ENCODE measurements around the gene MAP3K20.
"Not testable (repeated sequence)": the region's sequence is repeated elsewhere in the genome, so short reads cannot be mapped to it uniquely, and the experiment has no call there.

MAP3K20 gene

DNA sequence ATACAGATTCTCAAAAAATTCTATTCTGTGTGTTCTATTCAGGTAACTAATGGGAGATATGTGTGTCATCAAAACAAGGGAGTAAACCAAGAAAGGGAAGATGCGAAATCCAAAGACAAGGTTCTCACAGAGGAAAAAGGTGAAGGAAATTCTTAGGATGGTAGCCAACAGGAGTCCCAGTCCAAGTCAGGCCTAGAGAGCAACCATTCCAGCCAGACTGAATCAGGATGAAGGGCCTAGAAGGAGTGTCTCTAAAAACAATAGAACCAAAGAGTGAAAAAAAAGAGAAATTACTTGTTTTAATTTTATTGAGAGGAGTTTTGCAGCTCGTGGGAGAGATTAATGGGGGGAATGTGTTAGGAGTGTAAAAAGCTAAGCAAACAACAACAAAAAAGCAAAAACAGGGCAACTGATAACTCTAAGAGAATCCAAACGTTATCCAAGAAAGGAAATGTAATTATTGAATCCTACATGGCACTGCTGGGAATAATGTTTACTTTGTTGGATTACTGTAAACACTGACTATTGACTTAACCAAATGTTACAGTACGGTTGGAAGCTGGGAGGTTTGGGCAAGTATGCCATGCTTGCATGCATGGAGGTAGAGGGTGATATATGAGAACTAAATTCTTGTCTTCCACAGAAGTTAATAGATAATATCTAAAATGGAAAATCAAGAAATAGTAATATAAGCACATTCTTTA lies 12.3 kb downstream of the MAP3K20 start:
- DNase-seq, result no peak

DNA sequence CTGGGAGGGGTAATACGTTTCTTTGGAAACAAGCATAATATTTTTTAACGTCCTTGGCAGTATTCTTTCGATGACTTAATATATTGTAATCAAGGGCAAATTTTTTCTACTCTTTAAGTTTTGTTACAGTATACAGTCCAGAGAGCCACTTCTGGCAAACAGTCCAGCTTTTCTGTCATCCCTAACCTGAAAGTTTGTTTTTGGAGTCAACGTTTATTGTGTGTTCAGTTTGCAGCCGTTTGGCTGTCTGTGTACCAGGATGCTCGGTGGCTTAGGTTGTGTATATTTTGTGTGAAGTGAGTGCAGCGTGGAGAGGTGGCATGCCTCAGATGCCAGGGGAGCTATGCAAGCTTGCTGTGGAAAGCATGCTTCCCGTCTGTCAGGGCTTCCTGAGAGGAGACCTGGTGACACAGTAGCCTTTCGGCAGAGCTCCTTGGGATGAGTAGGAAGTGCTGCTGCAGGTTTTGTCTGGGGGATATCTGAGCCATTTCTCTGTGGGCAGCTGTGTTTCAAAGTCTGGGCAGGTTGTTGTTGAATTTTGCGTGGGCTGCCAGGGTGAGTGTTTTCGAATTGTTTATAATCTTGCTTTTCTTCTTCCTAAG lies 14.7 kb downstream of the MAP3K20 start:
- DNase-seq, result no peak

DNA sequence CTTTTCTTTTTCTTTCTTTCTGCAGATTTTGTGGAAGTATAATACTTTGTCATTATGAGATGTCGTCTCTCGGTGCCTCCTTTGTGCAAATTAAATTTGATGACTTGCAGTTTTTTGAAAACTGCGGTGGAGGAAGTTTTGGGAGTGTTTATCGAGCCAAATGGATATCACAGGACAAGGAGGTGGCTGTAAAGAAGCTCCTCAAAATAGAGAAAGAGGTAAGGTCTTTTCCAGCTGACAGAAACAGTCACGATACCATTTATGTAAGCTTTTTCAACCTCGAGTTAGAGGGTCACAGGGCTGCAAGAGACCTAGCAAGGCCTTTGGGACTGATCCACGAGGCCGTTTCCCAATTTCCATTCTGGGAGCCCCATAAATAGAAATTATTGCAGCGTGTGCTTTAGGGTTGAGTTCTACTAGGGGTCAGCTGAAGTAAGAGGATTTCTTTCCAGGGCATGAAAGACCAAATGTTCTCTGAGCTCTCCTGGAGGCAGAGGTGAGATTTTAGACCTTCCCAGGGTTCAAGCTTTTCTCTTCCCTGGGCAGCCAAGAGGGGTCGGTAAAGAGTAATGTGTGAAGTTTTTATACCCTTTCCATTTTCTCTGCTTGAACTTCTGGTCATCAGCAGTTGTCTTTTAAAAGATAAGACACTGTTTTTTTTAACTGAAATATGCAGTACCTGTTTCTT lies 15.5 kb downstream of the MAP3K20 start:
- DNase-seq, result no peak

DNA sequence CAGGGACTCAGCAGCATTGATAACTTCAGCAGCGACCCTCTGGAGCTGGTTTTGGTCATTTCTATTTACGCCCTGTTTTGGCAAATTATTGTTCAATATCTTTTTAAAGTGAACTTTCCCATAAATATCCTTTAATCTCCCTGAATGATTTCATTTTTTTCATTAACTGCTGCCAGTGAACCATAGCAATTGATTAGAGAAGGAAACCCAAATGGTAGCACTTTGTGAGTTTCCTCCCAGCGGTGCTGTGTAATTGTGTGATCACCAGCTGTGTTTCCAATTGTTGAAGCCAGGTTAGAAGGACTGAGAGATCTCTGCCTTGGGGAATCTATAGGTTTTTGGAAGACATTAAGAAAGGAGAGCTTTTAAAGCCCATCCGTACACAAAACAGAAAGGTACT lies 16.3 kb downstream of the MAP3K20 start:
- no peak for DNase-seq

DNA sequence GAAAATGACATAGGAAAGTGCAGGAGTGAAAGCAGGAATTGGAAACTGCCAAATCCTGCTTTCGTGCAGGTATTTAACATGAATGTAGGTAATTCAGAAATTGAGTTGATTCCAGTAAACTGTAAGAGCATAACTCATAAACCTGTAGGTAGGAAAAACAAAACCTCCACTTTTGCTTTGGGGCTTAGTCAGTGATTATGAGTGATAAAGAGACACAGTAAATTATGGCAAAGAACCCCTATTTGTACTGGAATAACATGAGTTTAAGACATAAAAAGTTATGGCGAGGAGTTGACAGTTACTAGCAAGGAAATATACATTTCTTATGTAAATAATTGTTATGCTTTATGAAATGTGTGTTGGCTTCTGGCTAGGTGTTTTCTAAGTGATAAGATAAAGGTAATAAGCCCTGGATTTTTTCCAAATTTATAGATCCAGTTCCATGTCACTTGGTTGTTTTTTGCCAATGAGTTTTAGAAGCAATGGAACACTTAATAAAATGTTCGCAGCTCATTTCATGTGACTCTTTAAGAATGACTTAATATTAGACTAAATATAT lies 17.3 kb downstream of the MAP3K20 start:
- DNase-seq, result no peak

DNA sequence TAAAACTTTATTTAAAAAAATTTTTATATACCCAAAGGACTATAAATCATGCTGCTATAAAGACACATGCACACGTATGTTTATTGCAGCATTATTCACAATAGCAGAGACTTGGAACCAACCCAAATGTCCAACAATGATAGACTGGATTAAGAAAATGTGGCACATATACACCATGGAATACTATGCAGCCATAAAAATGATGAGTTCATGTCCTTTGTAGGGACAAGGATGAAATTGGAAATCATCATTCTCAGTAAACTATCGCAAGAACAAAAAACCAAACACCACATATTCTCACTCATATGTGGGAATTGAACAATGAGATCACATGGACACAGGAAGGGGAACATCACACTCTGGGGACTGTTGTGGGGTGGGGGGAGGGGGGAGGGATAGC lies 18.0 kb downstream of the MAP3K20 start:
- not testable (repeated sequence) for DNase-seq

DNA sequence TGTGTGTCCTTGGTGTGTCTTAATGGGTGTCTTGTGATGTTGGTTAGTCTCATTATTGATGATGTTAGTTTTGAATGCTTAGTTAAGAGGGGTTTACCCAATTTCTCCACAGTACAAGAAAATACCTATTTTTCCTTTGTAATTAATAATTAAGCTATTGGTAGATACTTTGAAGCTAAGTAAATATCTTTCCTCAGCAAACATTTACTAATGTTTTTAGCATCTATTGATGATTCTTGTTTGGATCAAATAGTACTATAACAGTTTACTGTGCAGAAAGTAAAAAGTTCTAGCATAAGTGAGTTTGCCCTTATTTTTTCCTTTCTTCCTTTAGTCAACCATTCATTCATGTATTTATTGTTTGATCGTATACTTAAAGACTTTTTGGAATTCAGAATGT lies 19.1 kb downstream of the MAP3K20 start:
- DNase-seq, result no peak

DNA sequence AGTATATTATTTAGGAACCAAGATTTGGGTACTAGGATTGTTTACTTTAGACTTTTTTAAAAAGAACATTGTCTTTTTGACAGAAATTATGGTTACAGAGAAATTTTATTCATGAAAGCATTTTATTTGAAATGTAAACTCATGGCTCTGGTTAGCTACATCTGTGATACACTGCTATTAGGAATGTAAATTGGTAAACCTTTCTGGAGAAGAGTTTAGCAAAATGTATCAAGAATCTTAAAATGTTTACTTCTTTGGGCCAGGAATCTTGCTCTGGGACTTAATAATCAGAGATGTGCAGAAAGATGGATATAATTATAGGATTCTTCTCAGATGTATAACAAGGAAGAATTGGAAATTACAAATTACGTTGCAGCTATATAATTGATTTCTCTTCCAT lies 19.7 kb downstream of the MAP3K20 start:
- DNase-seq, result no peak

DNA sequence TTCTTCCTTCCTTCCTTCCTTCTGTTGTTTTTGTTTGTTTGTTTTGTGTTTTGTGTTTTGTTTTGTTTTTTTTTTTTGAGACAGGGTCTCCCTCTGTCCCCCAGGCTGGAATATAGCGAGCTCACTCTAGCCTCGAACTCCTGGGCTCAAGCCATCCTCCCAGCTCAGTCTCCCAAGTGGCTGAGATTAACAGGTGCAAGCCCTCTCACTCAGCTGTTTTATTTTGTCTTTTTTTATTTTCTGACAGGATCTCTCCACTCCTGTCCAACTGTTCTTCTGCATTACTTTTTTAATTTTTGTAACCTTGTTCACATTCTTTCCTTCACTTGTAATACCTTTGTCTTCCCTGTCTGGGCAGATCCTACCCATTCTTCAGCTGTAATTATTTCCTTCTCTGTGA lies 23.6 kb downstream of the MAP3K20 start:
- no peak for DNase-seq

DNA sequence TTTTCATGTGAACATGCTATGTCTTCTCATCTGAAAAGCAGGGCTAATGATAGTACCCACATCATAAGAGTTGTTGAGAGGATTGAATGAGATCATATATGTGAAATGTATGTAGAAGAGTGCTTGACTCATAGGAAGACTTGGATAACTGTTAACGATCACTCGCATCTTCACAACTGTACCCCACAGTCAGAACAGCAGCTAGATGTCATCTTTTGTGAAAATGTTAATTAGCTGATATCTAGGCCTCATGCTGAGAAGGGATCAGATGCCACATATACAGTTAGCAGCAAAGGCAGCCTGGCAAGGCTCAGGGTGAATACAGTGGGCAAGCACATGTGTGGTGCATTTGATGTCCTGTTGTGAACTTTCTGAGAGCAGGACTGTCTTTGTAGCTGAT lies 24.2 kb downstream of the MAP3K20 start:
- DNase-seq, result no peak

DNA sequence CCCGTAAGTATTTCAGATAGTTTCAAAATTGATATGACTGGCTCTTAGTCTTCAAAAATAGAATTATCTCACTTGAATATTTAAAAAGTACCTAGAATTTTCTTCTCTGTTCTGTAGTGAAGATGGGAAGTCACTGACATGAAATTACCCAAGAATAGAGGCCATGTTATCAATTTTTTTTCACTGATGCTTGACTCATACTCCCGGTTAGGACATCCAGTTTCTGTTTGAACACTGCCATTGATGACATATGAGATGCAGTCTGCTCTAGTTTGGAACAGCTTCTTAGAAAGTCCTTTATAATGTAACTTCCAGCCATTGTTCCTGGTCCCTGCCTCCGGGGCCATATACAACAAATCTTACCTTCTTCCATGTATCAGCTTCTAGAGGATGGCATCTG lies 26.0 kb downstream of the MAP3K20 start:
- no peak for DNase-seq

DNA sequence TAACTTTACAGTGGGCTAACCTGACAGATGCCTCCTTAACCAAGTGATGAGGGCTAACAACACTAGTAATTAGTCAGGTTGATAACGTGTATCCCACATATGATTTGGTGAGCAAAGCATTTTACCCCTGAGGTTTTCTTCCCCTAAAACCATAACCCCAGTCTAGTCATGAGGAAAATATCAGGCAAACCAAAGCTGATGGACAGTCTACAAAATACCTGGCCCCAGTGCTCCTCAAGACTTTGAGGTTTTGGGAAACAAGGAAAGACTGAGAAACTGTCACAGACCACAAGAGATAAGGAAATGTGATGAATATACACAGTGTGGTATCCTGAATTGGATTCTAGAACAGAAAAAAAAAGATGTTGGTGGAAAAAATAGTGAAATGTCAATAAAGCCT lies 28.5 kb downstream of the MAP3K20 start:
- DNase-seq, result no peak

DNA sequence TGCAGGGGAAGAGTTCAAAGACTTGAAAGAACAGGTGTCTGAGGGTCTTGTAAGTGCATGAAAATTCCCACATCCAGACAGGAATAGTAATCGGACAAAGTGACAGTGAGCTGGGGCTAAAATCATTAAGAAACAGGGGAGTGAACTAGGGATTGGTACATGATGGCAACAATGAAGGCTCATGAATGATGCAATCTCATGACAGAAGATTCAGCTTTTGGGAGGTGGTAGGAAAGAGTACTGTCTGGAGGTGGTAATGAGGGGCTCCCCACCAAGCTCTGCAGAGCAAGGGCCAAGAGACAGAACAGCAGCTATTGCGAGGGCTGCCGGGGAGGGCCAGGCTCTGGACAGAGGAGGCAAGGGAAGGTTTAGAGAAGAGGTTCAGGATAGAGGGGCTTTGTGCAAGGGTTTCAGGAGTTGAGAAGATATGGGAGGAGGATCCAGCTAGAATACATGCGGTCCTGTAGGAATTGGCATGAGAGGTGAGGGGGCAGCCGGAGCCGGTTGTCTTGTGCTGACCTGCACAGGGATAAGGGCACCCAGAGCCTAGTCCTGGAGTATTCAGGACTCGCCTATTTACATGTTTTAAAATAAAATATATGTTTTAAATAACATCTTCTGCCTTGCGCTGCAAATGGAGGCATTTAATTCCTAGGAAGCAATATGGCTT lies 31.4 kb downstream of the MAP3K20 start:
- no peak for DNase-seq

DNA sequence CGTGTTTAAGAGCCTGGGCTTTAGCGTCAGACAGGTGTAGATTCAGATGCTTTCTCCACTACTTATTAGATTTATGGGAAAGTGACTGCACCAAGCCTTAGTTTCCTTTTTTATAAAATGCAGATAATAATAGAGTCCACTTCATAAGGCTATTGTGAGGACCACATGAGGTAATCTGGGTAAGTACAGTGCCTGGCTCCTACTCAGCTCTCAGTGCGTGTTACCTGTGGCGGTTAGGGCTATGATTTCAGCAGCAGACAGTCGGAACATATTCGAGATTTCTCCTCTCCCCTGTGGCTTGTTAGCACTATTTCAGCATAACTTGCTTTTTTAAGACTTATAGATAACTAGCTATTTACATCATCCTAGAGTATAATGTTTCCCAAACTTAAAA lies 32.0 kb downstream of the MAP3K20 start:
- DNase-seq, result no peak

DNA sequence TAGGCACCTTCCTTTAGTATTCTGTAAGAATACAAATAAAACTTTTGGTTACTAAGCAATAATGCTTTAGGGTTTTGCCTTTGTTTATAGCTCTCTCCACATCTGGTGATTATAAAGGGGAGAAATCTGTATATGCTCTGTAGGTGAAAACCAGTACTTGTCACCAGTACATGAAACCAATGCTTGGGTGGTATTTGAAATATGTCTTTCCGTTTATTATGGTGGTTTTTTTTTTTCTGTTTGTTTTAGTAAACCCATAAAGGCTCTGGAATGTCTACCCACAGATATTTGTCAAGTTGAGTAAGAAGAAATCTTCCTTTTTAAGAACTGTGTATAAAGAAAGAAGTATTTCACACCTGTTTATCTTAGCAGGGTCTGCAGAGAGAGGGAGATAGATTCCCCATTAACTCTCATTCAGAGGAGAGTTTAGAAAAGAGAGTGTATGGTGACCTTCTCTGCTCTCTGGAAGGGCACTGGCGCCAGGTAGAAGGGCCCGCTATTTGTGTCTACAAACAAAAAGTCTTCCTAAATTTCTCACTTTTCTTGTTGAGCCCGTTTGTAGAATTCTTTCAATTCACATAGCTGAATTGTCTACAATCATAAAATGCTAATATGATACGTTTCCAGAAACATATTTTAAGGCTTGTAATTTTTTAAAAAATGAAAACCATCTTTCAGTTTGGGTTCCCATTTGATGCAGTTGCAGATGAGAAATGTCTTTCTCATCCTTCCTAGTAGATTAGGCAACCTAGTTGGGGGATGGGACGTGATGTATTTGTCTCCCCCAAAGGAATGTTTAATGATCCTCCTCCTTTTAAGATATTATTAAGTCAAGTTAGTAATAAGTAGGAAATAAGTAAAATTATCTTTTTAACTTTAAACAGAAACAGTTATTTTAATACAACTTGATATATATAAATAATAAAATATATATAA lies 33.9 kb downstream of the MAP3K20 start:
- no peak for DNase-seq

DNA sequence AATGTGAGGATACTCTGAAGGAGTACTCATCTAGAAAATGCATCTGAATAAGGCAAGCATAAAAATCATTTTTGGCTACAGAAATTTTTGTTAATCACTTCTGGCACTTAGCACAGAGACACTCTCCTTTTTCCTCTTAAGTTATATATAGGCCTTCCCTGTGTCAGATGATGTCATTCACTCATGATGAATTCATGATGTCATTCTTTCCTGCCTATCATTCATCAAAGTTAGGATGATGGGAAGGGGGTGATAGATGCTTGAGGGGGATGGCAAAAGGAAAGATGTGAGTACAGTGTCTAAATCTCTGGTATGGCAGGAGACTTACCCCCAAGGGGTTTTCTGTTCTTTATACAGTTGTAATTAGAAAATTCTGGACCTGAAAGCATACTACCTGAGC lies 42.0 kb downstream of the MAP3K20 start:
- no peak for DNase-seq

DNA sequence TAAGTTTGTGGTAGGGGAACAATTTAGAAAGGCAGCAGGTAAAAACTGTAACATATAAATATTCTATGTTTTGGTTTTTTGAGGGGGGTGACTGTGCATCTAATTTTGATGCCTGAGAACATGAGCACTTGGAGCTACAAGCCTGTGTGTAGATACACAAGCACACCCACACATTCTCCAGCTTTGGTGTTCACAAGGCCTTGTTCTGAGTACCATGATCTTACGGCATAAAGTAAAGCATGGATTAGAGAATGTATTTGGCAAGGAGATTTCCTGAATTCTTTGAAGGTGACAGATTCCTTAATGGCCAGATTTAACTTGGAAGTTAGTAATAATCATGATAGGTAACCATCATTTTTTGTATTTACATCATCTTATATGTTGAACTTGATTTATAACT lies 42.7 kb downstream of the MAP3K20 start:
- DNase-seq, result no peak

DNA sequence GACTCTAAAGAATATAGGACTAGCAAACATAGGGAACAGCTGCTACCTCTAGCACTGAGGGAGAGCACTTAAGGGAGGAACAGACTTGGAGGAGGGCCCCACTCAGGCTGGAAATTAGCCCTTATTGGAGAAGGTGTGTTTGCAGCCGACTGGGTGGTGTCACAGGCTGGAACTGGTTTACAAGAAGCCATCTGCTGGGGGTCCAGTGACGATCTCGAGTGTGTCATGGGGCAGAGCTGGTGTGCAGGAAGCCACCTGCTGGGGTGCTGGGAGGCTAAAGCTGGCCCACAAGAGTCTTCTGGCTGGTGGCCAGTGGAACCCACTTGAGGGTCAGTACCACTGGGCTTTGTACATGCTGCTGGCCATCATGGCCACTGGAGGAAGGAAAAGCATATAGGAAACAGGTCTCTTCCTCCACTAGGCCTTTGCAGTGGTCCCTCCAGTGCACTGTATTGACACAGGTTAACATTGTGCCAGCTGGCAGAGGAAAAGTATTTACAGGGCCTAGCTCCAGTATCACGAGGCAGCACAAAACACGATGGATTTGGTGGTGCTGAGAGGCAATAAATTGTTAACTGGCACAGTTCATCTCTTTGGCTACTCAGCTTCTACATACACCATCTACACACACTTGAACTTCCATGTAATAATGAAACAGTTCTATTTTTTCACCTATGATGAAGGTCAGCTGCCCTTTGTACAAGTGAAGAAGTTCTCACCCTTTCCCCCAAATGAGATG lies 43.6 kb downstream of the MAP3K20 start:
- DNase-seq, result peak; percentile 94

DNA sequence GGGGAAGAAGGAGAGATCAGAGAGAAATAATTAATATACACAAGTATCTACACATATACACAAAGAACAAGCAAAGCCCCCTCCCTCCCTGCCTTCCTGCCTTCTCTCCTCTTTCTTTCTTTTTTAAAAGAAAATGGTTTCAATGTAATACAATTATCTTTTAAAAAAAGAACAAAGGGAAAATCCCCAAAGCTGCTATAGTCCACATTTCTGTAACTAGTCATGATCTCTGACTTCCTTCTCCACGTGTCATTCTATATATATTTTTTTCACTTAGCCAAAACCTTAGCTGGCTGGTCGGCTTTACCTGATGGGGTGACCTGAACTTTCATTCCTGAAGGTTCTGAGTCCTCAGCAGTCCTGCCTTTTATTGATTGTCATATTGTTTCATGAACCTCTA lies 44.3 kb downstream of the MAP3K20 start:
- no peak for DNase-seq

DNA sequence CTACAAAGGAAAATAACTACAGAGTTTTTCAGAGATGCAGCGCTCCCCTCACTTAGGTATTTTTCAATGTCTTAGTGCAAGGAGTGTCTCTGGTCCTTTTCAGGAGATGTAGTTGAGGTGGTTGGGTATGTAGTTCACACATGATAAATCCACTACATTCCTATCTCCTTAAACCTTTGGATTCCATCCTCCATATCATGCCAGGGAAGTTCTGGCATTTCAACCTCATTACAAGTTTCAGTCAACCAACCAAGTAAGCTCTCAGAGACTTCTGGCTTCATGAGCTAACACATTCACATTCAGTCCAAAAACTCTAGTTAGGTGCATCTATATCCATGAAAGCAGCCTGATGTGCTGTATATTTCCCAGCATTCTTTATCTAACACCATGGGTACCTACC lies 47.3 kb downstream of the MAP3K20 start:
- no peak for DNase-seq

DNA sequence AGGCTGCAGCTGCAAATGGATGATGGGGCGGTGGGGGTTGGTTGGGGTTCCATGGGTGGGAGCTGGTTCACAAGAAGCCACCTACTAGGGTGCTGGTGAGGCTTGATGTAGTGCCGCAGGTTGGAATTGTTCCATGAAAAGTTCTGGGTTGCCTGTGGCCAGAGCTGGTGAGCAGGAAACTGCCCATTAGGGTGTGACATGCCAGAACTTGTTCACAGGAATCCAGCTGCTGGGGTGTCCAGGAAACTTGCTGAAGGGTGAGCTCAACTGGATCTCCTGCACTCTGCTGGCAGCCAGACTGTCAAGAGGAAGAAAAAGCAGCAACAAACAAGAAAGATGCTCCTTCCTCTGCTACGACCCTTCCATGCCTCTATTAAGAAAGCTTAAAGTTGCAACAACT lies 48.8 kb downstream of the MAP3K20 start:
- no peak for DNase-seq

DNA sequence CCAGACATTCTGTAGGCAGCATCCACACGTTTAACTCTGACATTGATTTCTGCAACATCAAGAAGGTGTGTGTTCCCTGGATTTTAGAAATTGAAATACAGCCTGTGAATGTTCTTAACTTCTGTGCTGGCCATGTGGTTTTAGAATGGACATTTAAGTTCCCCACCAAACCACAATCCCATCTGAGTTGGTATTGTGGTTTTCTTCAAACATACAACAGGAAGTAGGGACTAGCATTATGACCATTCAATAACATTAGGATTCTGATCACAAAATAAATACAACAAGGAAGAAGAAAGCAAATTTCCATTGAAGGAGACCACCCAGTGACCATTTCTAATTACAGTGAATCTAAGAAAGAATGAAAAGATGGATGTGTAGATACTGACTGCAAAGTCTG lies 51.2 kb downstream of the MAP3K20 start:
- no peak for DNase-seq

All from NCI-H2029 (cell line).